C4-2B (cell line): ENCODE data around the gene SEPHS1.

ENCODE experiments used
- ZFX ChIP-seq: fragments of 450-650 bp; IDR thresholded peaks from 2 replicates; pipeline ENCODE4 v1.6.1; 2017
- TF ChIP-seq, protein P1 (sequence below): fragments of 450-650 bp; conservative IDR thresholded peaks from 2 replicates; pipeline ENCODE4 v1.5.1; 2017; ENCODE audit warnings: mild to moderate bottlenecking

DNA sequence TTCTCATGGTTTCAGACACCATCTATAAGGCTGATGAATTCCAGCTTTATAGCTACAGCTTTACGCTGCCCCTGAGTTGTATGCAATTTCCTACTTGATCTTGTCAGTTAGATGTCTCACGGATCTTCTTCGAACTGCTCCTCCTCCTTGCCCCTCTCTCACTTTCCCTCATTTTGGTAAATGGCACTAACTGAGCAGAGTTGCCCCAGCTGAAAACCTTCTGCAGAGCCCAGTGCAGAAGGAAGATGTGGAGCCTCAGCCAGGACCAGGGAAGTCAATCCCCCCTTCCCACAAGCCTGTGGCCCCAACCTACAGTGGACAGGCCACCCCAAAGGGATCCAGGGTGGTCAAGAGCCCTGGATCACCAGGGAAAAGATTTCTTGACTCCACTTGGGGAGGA is 49.0 kb upstream of the SEPHS1 start:
- TF ChIP-seq, protein P1, sequence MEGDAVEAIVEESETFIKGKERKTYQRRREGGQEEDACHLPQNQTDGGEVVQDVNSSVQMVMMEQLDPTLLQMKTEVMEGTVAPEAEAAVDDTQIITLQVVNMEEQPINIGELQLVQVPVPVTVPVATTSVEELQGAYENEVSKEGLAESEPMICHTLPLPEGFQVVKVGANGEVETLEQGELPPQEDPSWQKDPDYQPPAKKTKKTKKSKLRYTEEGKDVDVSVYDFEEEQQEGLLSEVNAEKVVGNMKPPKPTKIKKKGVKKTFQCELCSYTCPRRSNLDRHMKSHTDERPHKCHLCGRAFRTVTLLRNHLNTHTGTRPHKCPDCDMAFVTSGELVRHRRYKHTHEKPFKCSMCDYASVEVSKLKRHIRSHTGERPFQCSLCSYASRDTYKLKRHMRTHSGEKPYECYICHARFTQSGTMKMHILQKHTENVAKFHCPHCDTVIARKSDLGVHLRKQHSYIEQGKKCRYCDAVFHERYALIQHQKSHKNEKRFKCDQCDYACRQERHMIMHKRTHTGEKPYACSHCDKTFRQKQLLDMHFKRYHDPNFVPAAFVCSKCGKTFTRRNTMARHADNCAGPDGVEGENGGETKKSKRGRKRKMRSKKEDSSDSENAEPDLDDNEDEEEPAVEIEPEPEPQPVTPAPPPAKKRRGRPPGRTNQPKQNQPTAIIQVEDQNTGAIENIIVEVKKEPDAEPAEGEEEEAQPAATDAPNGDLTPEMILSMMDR: no peak
- TF ChIP-seq ZFX: no peak
